HepG2 (cell line): ENCODE measurements around the gene ETV6. TPM values are rescaled to one million over a fixed set of nuclear protein-coding genes. Genes with fewer than 3 reads are reported as not detected.

Experiments used
- ATAC-seq: fragments of 200-7000 bp; cut with Tn5 transposase; 3 replicates; pipeline ENCODE4 v1.9.1; 2020; ENCODE audit warnings: mild to moderate bottlenecking, moderate library complexity
- BruUV-seq: library from RNA; stranded (reverse); fragments of 400-500 nt; replicated peaks from 2 replicates; lab custom pipeline; 2021; lab: Mats Ljungman, UMichigan
- CTCF ChIA-PET: fragments of 300-600 bp; formaldehyde crosslinking; extraction: SDS; loops from one replicate; lab custom pipeline; 2021; ENCODE audit warnings: low total read pairs, inconsistent platforms, low intra/inter-chr PET ratio; lab: Yijun Ruan, JAX
- POLR2A ChIA-PET: fragments of 350-600 bp; sonication (Branson Sonifier 250); formaldehyde crosslinking; loops from one replicate; lab custom pipeline; 2020; ENCODE audit warnings: antibody characterized with exemption, inconsistent platforms; lab: Yijun Ruan, JAX
- DNase-seq: peaks from one replicate; pipeline ENCODE4 v3.0.0-alpha.2; 2015; ENCODE audit warnings: low spot score
- FAIRE-seq: peaks from 3 replicates; lab custom pipeline; 2011; peaks lifted over from hg19 to GRCh38; lab: Jason Lieb, UNC
- H2AFZ ChIP-seq: one replicate; pipeline ENCODE4 v1.6.1; 2011; ENCODE audit warnings: low read length, inconsistent platforms
- H3K27ac ChIP-seq: fragments of 300-600 bp; 3 replicates; pipeline ENCODE4 v1.8.0; 2011; ENCODE audit warnings: mixed run types, mild to moderate bottlenecking, mixed read lengths, low read length, inconsistent platforms; ENCODE audit not compliant: insufficient read depth; ENCODE audit errors: extremely low read length
- H3K27me3 ChIP-seq, 2 experiments: fragments of 200-600 bp in 1 of 2; 2 replicates in 1 of 2; 3 replicates in 1 of 2; pipeline versions ENCODE4 v1.6.0 to v1.8.0; 2011; ENCODE audit warnings: low read length in 2 of 2, mild to moderate bottlenecking in 2 of 2, moderate library complexity in 2 of 2, inconsistent platforms in 1 of 2; ENCODE audit not compliant: insufficient read depth in 2 of 2, control insufficient read depth in 1 of 2
- H3K36me3 ChIP-seq, 2 experiments: fragments of 200-600 bp in 1 of 2; replicated peaks in 1 of 2; 2 replicates in 1 of 2; 3 replicates in 1 of 2; pipeline versions ENCODE4 v1.5.1 to v1.8.0; 2011; ENCODE audit warnings: low read length in 2 of 2, inconsistent platforms in 1 of 2; ENCODE audit not compliant: insufficient read depth in 2 of 2, control insufficient read depth in 1 of 2
- H3K4me1 ChIP-seq: 2 replicates; pipeline ENCODE4 v1.5.1; 2012; ENCODE audit warnings: low read length, inconsistent platforms; ENCODE audit not compliant: insufficient read depth
- H3K4me2 ChIP-seq: 2 replicates; pipeline ENCODE4 v1.6.0; 2011; ENCODE audit warnings: low read depth, low read length, inconsistent platforms
- H3K4me3 ChIP-seq, 3 experiments: fragments of 200-600 bp in 1 of 3; sonication (generic), shearing (Covaris generic) in 1 of 3; replicated peaks in 1 of 3; 2 replicates each; pipeline ENCODE4 v1.5.1; 2011 to 2016; ENCODE audit warnings: low read length in 3 of 3, inconsistent platforms in 2 of 3, low read depth in 2 of 3, mild to moderate bottlenecking in 2 of 3, control low read depth in 1 of 3, mixed read lengths in 1 of 3; ENCODE audit not compliant: insufficient read depth in 1 of 3
- H3K79me2 ChIP-seq: one replicate; pipeline ENCODE4 v1.6.1; 2011; ENCODE audit warnings: low read length, inconsistent platforms; ENCODE audit not compliant: insufficient read depth
- H3K9ac ChIP-seq: 2 replicates; pipeline ENCODE4 v1.6.0; 2011; ENCODE audit warnings: mild to moderate bottlenecking, low read depth, low read length, inconsistent platforms; ENCODE audit not compliant: insufficient read depth
- H3K9me3 ChIP-seq: 2 replicates; pipeline ENCODE4 v1.5.1; 2012; ENCODE audit warnings: mild to moderate bottlenecking, low read length
- H4K20me1 ChIP-seq: 2 replicates; pipeline ENCODE4 v1.6.0; 2011; ENCODE audit warnings: inconsistent platforms, mild to moderate bottlenecking, low read length, moderate library complexity; ENCODE audit not compliant: insufficient read depth
- ARID5B ChIP-seq: IDR thresholded peaks from 2 replicates; pipeline ENCODE4 v1.4.0; 2020; ENCODE audit warnings: mild to moderate bottlenecking, missing genetic modification reagents
- RBAK ChIP-seq: sonication (generic); formaldehyde crosslinking; IDR thresholded peaks from 2 replicates; pipeline ENCODE4 v1.5.1; 2020; ENCODE audit warnings: mild to moderate bottlenecking, missing genetic modification reagents
- SRSF9 ChIP-seq: fragments of 200-400 bp; formaldehyde crosslinking; IDR thresholded peaks from 2 replicates; pipeline ENCODE4 v1.6.1; 2018; ENCODE audit warnings: borderline replicate concordance, mild to moderate bottlenecking, low read depth, low read length; ENCODE audit not compliant: insufficient read depth, poor library complexity, severe bottlenecking
- TFDP2 ChIP-seq: sonication (generic); formaldehyde crosslinking; IDR thresholded peaks from 2 replicates; pipeline ENCODE4 v1.4.0; 2020; ENCODE audit warnings: missing genetic modification reagents
- ZFX ChIP-seq: sonication (generic); formaldehyde crosslinking; IDR thresholded peaks from 2 replicates; pipeline ENCODE4 v1.4.0; 2020; ENCODE audit warnings: mild to moderate bottlenecking, low read depth, missing genetic modification reagents, moderate library complexity
- ZNF12 ChIP-seq: sonication (generic); formaldehyde crosslinking; IDR thresholded peaks from 2 replicates; pipeline ENCODE4 v1.5.0; 2020; ENCODE audit warnings: missing genetic modification reagents
- ZNF740 ChIP-seq: sonication (generic); formaldehyde crosslinking; IDR thresholded peaks from 2 replicates; pipeline ENCODE4 v1.4.0; 2020; ENCODE audit warnings: missing genetic modification reagents
- whole genome bisulfite sequencing: methylation state at CpG from one replicate; pipeline ENCODE4 v1.1.6; 2017; ENCODE audit warnings: low lambda C conversion rate; 5-methylcytosine and 5-hydroxymethylcytosine counted together
- in situ Hi-C: cut with HindIII; loops from 2 replicates; pipeline ENCODE4 v1.10.0; 2017; ENCODE audit warnings: low pct_unique_long_range_greater_than_20kb; ENCODE audit not compliant: extremely low pct_ligation_motif_present
- intact Hi-C: fragments of 100-400 bp; cut with micrococcal nuclease; formaldehyde crosslinking; loops from one replicate; pipeline ENCODE4 v1.10.0; 2022; ENCODE audit not compliant: unreplicated experiment
- polyA plus RNA-seq, 8 experiments: library from polyadenylated mRNA; depleted of rRNA in 3 of 8; stranded (reverse) in 7 of 8; unstranded in 1 of 8; fragments of >200 nt; fragmentation: Illumina TruSeq in 4 of 8; extraction: Trizol in 4 of 8; gene quantifications; 2 replicates each; pipeline versions ENCODE4 v1.2.1 to v1.2.3, GENCODE V29; 2011 to 2016; ENCODE audit warnings: low read depth in 4 of 8, missing spikeins in 1 of 8, mixed read lengths in 1 of 8; ENCODE audit not compliant: insufficient read depth in 1 of 8
- total RNA-seq, 5 experiments: library from RNA; depleted of rRNA; stranded (reverse); fragments of >200 nt; fragmentation: Illumina TruSeq; extraction: Trizol; gene quantifications; 2 replicates each; pipeline ENCODE4 v1.2.3, GENCODE V29; 2016; ENCODE audit warnings: low read depth in 1 of 5

Gene ETV6
- total and polyA plus RNA-seq, 2 of the 13 experiments (the other 11 are each of a cell fraction or from before 2014, with no cell fraction given) = 2.2 to 3.0 TPM

- TF ChIP-seq SRSF9 = no peak
- TF ChIP-seq ZFX (CRISPR knock-in tag) = 0 out of 2 replicates have a peak, but pooled peaks have one; percentile 17
- no peak for TF ChIP-seq ZNF740 (CRISPR knock-in tag)
- no peak for TF ChIP-seq ARID5B (CRISPR knock-in tag)
Measured at GRCh38 chr12:11861155-11861863, 211.8 kb downstream of the ETV6 start (continued).

GRCh38 chr12:11861864-11862600, 212.6 kb downstream of the ETV6 start:
- Histone ChIP-seq H3K4me2 (no peak overlapping the region), H3K27me3 (no peaks in the 10 kb centered on the region), H4K20me1 (no peaks in the 10 kb centered on the region), H3K36me3 (no peaks in the 10 kb centered on the region), H3K9me3 (peaks cover 10% of the 10 kb centered on the region), H3K9ac (no peak overlapping the region), H3K27ac (no peak overlapping the region), H3K79me2 (no peaks in the 10 kb centered on the region), H3K4me3 (no peak overlapping the region), H2AFZ (no peak overlapping the region), H3K4me1 (peaks cover 35% of the 10 kb centered on the region)
- BruUV-seq = no TSS peak
- TF ChIP-seq ZNF12 (CRISPR knock-in tag) (peak; percentile 95), TFDP2 (CRISPR knock-in tag) (no peak), RBAK (peak; percentile 91)
- WGBS = 93% methylated on average over 7 of the region's 7 CpGs
- ATAC-seq (peak; percentile 59), FAIRE-seq (no peak), DNase-seq (no peak)
- intact Hi-C loops (no loop called here), in situ Hi-C loops (no loop called here)
- ChIA-PET POLR2A (no interaction called here), CTCF (no interaction called here)
